H1 (cell line): ENCODE measurements around the gene HRH3. TPM values are rescaled to one million over a fixed set of nuclear protein-coding genes. Genes with fewer than 3 reads are reported as not detected.

Source experiments
- CBX8 ChIP-seq: fragments of 300-800, 300-1000 bp; sonication (generic); IDR thresholded peaks from 2 replicates; pipeline ENCODE4 v1.7.1; 2016; ENCODE audit warnings: low read depth, low read length, borderline replicate concordance
- CHD7 ChIP-seq: fragments of 300-600 bp; sonication (generic); IDR thresholded peaks from 2 replicates; pipeline ENCODE4 v1.7.1; 2012; ENCODE audit warnings: low read length, moderate library complexity, mild to moderate bottlenecking, inconsistent platforms; ENCODE audit not compliant: insufficient replicate concordance
- CTBP2 ChIP-seq: IDR thresholded peaks from 2 replicates; pipeline ENCODE4 v1.7.0; 2011; ENCODE audit warnings: borderline replicate concordance, mild to moderate bottlenecking, moderate library complexity, mixed read lengths, low read length; ENCODE audit not compliant: insufficient read depth, insufficient read length
- E2F6 ChIP-seq: IDR thresholded peaks from 2 replicates; pipeline ENCODE4 v1.6.1; 2012; ENCODE audit warnings: inconsistent platforms
- HDAC6 ChIP-seq: IDR thresholded peaks from one replicate; pipeline ENCODE4 v1.7.1; 2012; ENCODE audit warnings: low read depth, mild to moderate bottlenecking, inconsistent platforms, low read length, moderate library complexity
- RAD21 ChIP-seq, 2 experiments: IDR thresholded peaks in 1 of 2; conservative IDR thresholded peaks in 1 of 2; 2 replicates each; pipeline ENCODE4 v1.6.1; 2011; ENCODE audit warnings: low read depth in 2 of 2, low read length in 2 of 2, improper control_type of control experiment in 1 of 2, inconsistent platforms in 1 of 2, mild to moderate bottlenecking in 1 of 2, moderate library complexity in 1 of 2
- SIN3A ChIP-seq, 2 experiments: IDR thresholded peaks in 1 of 2; conservative IDR thresholded peaks in 1 of 2; 2 replicates each; pipeline ENCODE4 v1.6.1; 2011 to 2012; ENCODE audit warnings: low read length in 2 of 2, improper control_type of control experiment in 1 of 2, low read depth in 1 of 2, mild to moderate bottlenecking in 1 of 2
- TEAD4 ChIP-seq: IDR thresholded peaks from 2 replicates; pipeline ENCODE4 v1.6.1; 2012; ENCODE audit warnings: low read depth, low read length, inconsistent platforms, mixed read lengths
- USF2 ChIP-seq: IDR thresholded peaks from 2 replicates; pipeline ENCODE4 v1.6.1; 2011; ENCODE audit warnings: low read length, improper control_type of control experiment
- polyA plus RNA-seq, 7 experiments: library from polyadenylated mRNA; depleted of rRNA in 3 of 7; stranded (reverse) in 5 of 7; unstranded in 2 of 7; fragments of >200 nt in 5 of 7; fragments of 200-250 nt in 2 of 7; gene quantifications; 1 replicate in 5 of 7; 2 replicates in 1 of 7; 4 replicates in 1 of 7; pipeline versions ENCODE4 v1.2.1 to v1.2.3, GENCODE V29; 2011 to 2013; ENCODE audit warnings: missing spikeins in 2 of 7, mixed read lengths in 2 of 7
- total RNA-seq: library from RNA; stranded (reverse); fragmentation: NEBNext Ultra II Directional; extraction: Animal tissue kit (Norgen Biotek cat#: 25700); gene quantifications from 2 replicates; pipeline ENCODE4 v1.2.1, GENCODE V29; 2021

HRH3 gene
- total and polyA plus RNA-seq, 2 of the 8 experiments (the other 6 are each of a cell fraction or from before 2014, with no cell fraction given): 2.0 to 4.5 TPM

- TF ChIP-seq CHD7 (no peak), USF2 (no peak), E2F6 (no peak), TEAD4 (no peak), SIN3A (conservative IDR thresholded peaks at IDR 0.05 in 1 of 2, IDR thresholded peaks at IDR 0.05 in 1 of 2; ENCODE audit: low read depth in 1 of 2, low read length in 2 of 2) (no peak), HDAC6 (no peak), CBX8 (no peak), CTBP2 (no peak), RAD21 (IDR thresholded peaks at IDR 0.05 in 1 of 2, conservative IDR thresholded peaks at IDR 0.05 in 1 of 2; ENCODE audit: low read depth in 2 of 2, low read length in 2 of 2) (no peak)
Observed at GRCh38 chr20:62196286-62196685, 23.8 kb downstream of the HRH3 start (continued).
